ENCODE measurements around the gene S100A3. TPM values are rescaled to one million over a fixed set of nuclear protein-coding genes. Genes with fewer than 3 reads are reported as not detected.
"Not testable (repeated sequence)": the region's sequence is repeated elsewhere in the genome, so short reads cannot be mapped to it uniquely, and the experiment has no call there.

Gene S100A3
- total and polyA plus RNA-seq, 12 donors = 0.28 to 3.8 (median 1.9) TPM; not detected in 5

- H3K27me3 ChIP-seq = no peaks in the 10 kb centered on the region
- no peaks in the 10 kb centered on the region for H3K36me3 ChIP-seq (replicated peaks in 1 of 2)
- no peaks in the 10 kb centered on the region for H3K9me3 ChIP-seq (replicated peaks in 1 of 3)
- H3K27ac ChIP-seq = peak overlapping the region in 1 of 5 donors; percentile 4
- TF ChIP-seq POLR2A (IDR thresholded peaks at IDR 0.05) (no peak), CTCF (IDR thresholded peaks at IDR 0.05) (no peak)
- H3K4me3 ChIP-seq = no peak overlapping the region
- DNase-seq = no peak
- H3K4me1 ChIP-seq (replicated peaks in 1 of 2) = peaks cover 12 to 15% of the 10 kb centered on the region in 2 donors
- intact Hi-C loops (cut with DNase I) = no loop called here
- 45 to 55% (median 50%) methylated on average over 4 of the region's 4 CpGs for WGBS, 4 donors
Measured at GRCh38 chr1:153592748-153593147, 43.7 kb upstream of the S100A3 start.

- Histone ChIP-seq H3K4me1 (replicated peaks in 1 of 2) (peaks cover 19 to 25% of the 10 kb centered on the region in 2 donors), H3K9me3 (replicated peaks in 1 of 3) (no peaks in the 10 kb centered on the region), H3K27ac (peak overlapping the region; percentile 69 to 81 (median 77)), H3K36me3 (replicated peaks in 1 of 2) (no peaks in the 10 kb centered on the region), H3K4me3 (peak overlapping the region in 1 of 4 donors; percentile 26), H3K27me3 (no peaks in the 10 kb centered on the region)
- intact Hi-C loops (cut with DNase I) = no loop called here
- peak in 4 of 7 donors; percentile 59 to 76 (median 72) for DNase-seq
- peak in 1 of 2 donors; percentile 56 for TF ChIP-seq POLR2A (IDR thresholded peaks at IDR 0.05)
- TF ChIP-seq CTCF (IDR thresholded peaks at IDR 0.05) = no peak
- 23 to 56% (median 47%) methylated on average over 2 of the region's 2 CpGs for WGBS, 4 donors
Measured at GRCh38 chr1:153588482-153588881, 39.4 kb upstream of the S100A3 start.

- H3K4me1 ChIP-seq (replicated peaks in 1 of 2) = peaks cover 19 to 25% of the 10 kb centered on the region in 2 donors
- intact Hi-C loops (cut with DNase I); H3K27me3 ChIP-seq; H3K9me3 ChIP-seq (replicated peaks in 1 of 3); H3K36me3 ChIP-seq (replicated peaks in 1 of 2): not testable (repeated sequence)
- H3K27ac ChIP-seq = peak overlapping the region; percentile 69 to 81 (median 77)
- 50 to 55% (median 52%) methylated on average over 10 of the region's 10 CpGs for WGBS, 4 donors
- peak overlapping the region in 1 of 4 donors; percentile 26 for H3K4me3 ChIP-seq
- peak in 1 of 7 donors; percentile 50 for DNase-seq
Measured at GRCh38 chr1:153588033-153588432, 39.0 kb upstream of the S100A3 start.

GRCh38 chr1:153587314-153587713 lies 38.3 kb upstream of the S100A3 start:
- Histone ChIP-seq H3K4me1 (replicated peaks in 1 of 2) (peaks cover 19 to 22% of the 10 kb centered on the region in 2 donors), H3K36me3 (replicated peaks in 1 of 2) (no peaks in the 10 kb centered on the region), H3K9me3 (replicated peaks in 1 of 3) (no peaks in the 10 kb centered on the region), H3K27me3 (no peaks in the 10 kb centered on the region), H3K4me3 (peak overlapping the region in 1 of 4 donors; percentile 26), H3K27ac (peak overlapping the region; percentile 69 to 81 (median 77))
- TF ChIP-seq POLR2A (IDR thresholded peaks at IDR 0.05) = no peak
- no peak for TF ChIP-seq CTCF (IDR thresholded peaks at IDR 0.05)
- WGBS, 4 donors = 23 to 32% (median 27%) methylated on average over 5 of the region's 5 CpGs
- intact Hi-C loops (cut with DNase I) = no loop called here
- DNase-seq = peak in 6 of 7 donors; percentile 66 to 83 (median 80)

GRCh38 chr1:153586347-153586746 lies 37.3 kb upstream of the S100A3 start:
- TF ChIP-seq POLR2A (IDR thresholded peaks at IDR 0.05) (no peak), CTCF (IDR thresholded peaks at IDR 0.05) (no peak)
- Histone ChIP-seq H3K4me3 (no peak overlapping the region), H3K36me3 (replicated peaks in 1 of 2) (no peaks in the 10 kb centered on the region), H3K27me3 (no peaks in the 10 kb centered on the region), H3K4me1 (replicated peaks in 1 of 2) (peaks cover 19 to 22% of the 10 kb centered on the region in 2 donors), H3K27ac (peak overlapping the region in 2 of 5 donors; percentile 75 to 81), H3K9me3 (replicated peaks in 1 of 3) (no peaks in the 10 kb centered on the region)
- 24 to 52% (median 43%) methylated on average over 1 of the region's 1 CpG for WGBS, 4 donors
- intact Hi-C loops (cut with DNase I) = no loop called here
- no peak for DNase-seq
